PC-9 (cell line): Measurements from ENCODE around the gene CIBAR2.

Experiments used
- CTCF ChIP-seq: fragments of 200-600 bp; sonication (generic); conservative IDR thresholded peaks from 2 replicates; pipeline ENCODE4 v1.6.1; 2017; ENCODE audit warnings: mixed run types, antibody characterized with exemption, mild to moderate bottlenecking, moderate library complexity
- EZH2 ChIP-seq: fragments of 200-600 bp; sonication (generic); IDR thresholded peaks from 2 replicates; pipeline ENCODE4 v1.8.0; 2017; ENCODE audit warnings: antibody characterized with exemption, low read depth

DNA sequence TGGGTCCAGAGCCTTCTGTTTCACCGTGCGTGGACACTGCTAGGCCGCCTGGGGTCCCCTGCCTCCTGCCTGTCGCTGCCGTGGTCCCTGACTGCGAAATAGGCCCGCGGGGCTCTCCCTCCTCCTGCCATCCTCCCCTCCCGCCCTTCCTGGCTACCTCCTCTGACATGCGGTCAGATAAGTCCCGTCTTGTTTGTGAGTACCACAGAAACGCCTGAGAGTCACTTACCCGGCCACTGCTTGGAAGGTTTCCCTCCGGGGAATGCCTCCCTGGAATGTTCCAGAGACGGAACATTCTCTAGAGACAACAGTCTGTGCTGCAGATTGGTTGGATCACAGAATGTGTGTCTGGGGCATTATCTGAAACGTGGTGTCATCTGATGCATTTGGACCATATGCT lies 22.7 kb downstream of the CIBAR2 start:
- TF ChIP-seq CTCF (no peak), EZH2 (no peak)
